Testis (tissue), 3 donors: ENCODE results near the gene EDC3. TPM values are rescaled to one million over a fixed set of nuclear protein-coding genes. Genes with fewer than 3 reads are reported as not detected.
A peak's percentile ranks its signal among the peaks of the same experiment; 100 is the strongest.
"Not testable (repeated sequence)": the region's sequence is repeated elsewhere in the genome, so short reads cannot be mapped to it uniquely, and the experiment has no call there.

Experiments
- DNase-seq: peaks from one replicate; pipeline ENCODE4 v3.0.0-alpha.2; 2019
- H3K27ac ChIP-seq, 2 donors: fragments of 200-600 bp; sonication (generic); one replicate each; pipeline ENCODE4 v1.5.1; 2019
- H3K27me3 ChIP-seq: fragments of 200-600 bp; sonication (generic); one replicate; pipeline ENCODE4 v1.5.1; 2019
- H3K36me3 ChIP-seq: fragments of 200-600 bp; sonication (generic); one replicate; pipeline ENCODE4 v1.5.1; 2017; ENCODE audit warnings: low read depth; ENCODE audit errors: missing control alignments
- H3K4me1 ChIP-seq: fragments of 200-600 bp; sonication (generic); one replicate; pipeline ENCODE4 v1.5.1; 2019
- H3K4me3 ChIP-seq, 2 donors: fragments of 200-600 bp; sonication (generic); one replicate each; pipeline ENCODE4 v1.5.1; 2017 to 2019
- H3K9me3 ChIP-seq: fragments of 200-600 bp; sonication (generic); one replicate; pipeline ENCODE4 v1.5.1; 2017
- CTCF ChIP-seq, 3 experiments: fragments of 450-650 bp in 2 of 3; fragments of 200-600 bp in 1 of 3; sonication (generic) in 1 of 3; IDR thresholded peaks; one replicate each; pipeline ENCODE4 v1.5.1; 2016 to 2019; ENCODE audit warnings: antibody characterized with exemption in 3 of 3, mild to moderate bottlenecking in 2 of 3, moderate library complexity in 1 of 3
- POLR2A ChIP-seq: fragments of 450-650 bp; IDR thresholded peaks from one replicate; pipeline ENCODE4 v1.6.1; 2017; ENCODE audit warnings: antibody characterized with exemption, mild to moderate bottlenecking, moderate library complexity
- WGBS, 2 donors: methylation state at CpG; one replicate each; pipeline ENCODE4 v1.1.5; 2018; 5-methylcytosine and 5-hydroxymethylcytosine counted together
- intact Hi-C: fragments of 100-400 bp; cut with DNase I; formaldehyde crosslinking; loops from one replicate; pipeline ENCODE4 v1.15.1; 2023; ENCODE audit warnings: low total_unique reads
- polyA plus RNA-seq: library from polyadenylated mRNA; stranded (reverse); fragments of 350-450 nt; fragmentation: Illumina TruSeq; extraction: RNeasy Lipid Tissue Mini Kit (QIAGEN cat#74804); gene quantifications from one replicate; pipeline ENCODE4 v1.2.3, GENCODE V29; 2014; ENCODE audit warnings: low read depth, low replicate concordance; ENCODE audit not compliant: insufficient read depth
- total RNA-seq, 2 donors: library from RNA; depleted of rRNA; stranded (reverse); fragments of >200 nt; gene quantifications; one replicate each; pipeline ENCODE4 v1.2.3, GENCODE V29; 2016

The EDC3 gene
- total and polyA plus RNA-seq, 3 donors from 2014 or later = 53.8 to 96.0 (median 56.5) TPM

DNA sequence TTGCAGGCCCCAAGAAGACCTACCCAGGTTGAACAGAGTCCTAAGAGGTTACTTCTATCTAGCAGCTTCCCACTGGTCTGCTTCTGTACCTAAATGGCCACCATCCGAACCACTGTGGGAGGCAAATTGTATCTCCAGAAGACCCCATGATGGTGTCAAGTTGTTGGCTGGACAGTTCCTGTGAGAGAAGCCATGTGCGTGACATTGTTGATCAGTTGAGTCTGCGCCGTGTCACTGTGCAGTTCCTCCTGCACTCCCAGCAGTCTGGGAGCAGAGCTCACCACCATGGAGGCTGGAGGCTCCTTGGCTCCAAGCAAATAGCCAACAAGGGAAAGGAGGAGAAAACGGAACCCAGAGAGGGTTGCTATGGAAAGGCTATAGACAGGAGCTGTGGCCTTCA, 37.0 kb upstream of the EDC3 start:
- Histone ChIP-seq H3K4me3 (no peak overlapping the region), H3K27me3 (no peaks in the 10 kb centered on the region), H3K4me1 (no peaks in the 10 kb centered on the region), H3K36me3 (no peaks in the 10 kb centered on the region), H3K9me3 (no peaks in the 10 kb centered on the region), H3K27ac (no peak overlapping the region)
- no peak for DNase-seq
- 84 to 85% methylated on average over 3 to 5 of the region's 5 CpGs for WGBS, 2 donors
- intact Hi-C loops = no loop called here
- TF ChIP-seq POLR2A = no peak
- TF ChIP-seq CTCF (IDR thresholded peaks at IDR 0.05) = no peak

DNA sequence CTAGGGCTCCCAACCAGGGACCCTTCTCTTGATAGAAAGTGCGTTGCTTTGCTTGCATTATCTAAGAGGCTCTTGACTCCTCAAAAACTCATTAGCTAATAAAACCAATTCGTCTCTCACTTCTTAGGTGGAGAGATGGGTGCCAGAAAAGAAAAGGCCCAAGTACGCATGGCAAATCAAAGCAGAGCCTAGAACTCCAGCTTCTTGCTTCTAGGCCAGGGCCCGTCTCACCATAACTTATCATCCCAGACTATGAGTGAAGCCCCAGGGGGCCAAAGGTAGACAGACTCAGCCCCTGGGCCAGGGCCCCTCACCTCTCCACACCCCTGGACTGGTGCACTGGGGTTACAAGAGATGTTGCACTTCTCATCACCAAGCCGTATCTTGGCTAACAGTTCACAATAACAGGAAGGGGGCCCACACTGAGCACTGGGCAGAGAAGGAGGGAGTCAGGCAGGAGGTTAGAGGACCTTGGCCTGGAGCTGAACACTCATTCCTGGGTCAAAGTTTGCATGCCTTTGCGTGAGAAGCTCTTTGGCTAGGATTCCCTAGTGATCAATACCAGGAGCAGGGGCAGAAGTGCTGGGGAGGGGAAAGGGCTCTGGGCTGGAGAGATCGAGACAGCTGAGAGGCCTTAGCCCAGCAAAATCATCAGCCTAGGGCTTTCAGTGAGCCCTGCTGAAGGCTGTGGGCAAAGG, 34.9 kb upstream of the EDC3 start:
- WGBS, 2 donors = 84 to 93% methylated on average over 5 to 7 of the region's 7 CpGs
- H3K36me3 ChIP-seq = no peaks in the 10 kb centered on the region
- TF ChIP-seq CTCF (IDR thresholded peaks at IDR 0.05) (no peak), POLR2A (no peak)
- intact Hi-C loops = no loop called here
- no peak overlapping the region for H3K4me3 ChIP-seq
- H3K4me1 ChIP-seq = peaks cover 9% of the 10 kb centered on the region
- H3K27ac ChIP-seq = no peak overlapping the region
- H3K9me3 ChIP-seq = no peaks in the 10 kb centered on the region
- DNase-seq = no peak
- no peaks in the 10 kb centered on the region for H3K27me3 ChIP-seq

- intact Hi-C loops, H3K27me3 ChIP-seq: not testable (repeated sequence)
- 55 to 63% methylated on average over 6 of the region's 6 CpGs for WGBS, 2 donors
These were observed 33.5 kb upstream of the EDC3 start for GRCh38 chr15:74729372-74729771.

DNA sequence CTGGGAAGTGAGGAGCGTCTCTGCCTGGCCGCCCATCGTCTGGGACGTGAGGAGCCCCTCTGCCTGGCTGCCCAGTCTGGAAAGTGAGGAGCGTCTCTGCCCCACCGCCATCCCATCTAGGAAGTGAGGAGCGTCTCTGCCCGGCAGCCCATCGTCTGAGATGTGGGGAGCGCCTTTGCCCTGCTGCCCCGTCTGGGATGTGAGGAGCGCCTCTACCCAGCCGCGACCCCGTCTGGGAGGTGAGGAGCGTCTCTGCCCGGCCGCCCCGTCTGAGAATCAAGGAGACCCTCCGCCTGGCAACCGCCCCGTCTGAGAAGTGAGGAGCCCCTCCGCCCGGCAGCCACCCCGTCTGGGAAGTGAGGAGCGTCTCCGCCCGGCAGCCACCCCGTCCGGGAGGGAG, 32.9 kb upstream of the EDC3 start:
- H3K27me3 ChIP-seq, intact Hi-C loops, H3K36me3 ChIP-seq, H3K4me3 ChIP-seq, H3K27ac ChIP-seq, DNase-seq, H3K9me3 ChIP-seq: not testable (repeated sequence)
- 61% methylated on average over 24 of the region's 30 CpGs; no CpG with 5 or more reads in 1 of the 2 donors for WGBS, 2 donors
- peaks cover 12% of the 10 kb centered on the region for H3K4me1 ChIP-seq

More at GRCh38 chr15:74729372-74729771, 33.5 kb upstream of the EDC3 start:
- DNase-seq, H3K4me3 ChIP-seq, H3K9me3 ChIP-seq, H3K36me3 ChIP-seq, H3K27ac ChIP-seq: not testable (repeated sequence)
- H3K4me1 ChIP-seq = peaks cover 12% of the 10 kb centered on the region

- Histone ChIP-seq H3K9me3 (no peaks in the 10 kb centered on the region), H3K36me3 (no peaks in the 10 kb centered on the region), H3K4me1 (peaks cover 12% of the 10 kb centered on the region), H3K27ac (no peak overlapping the region), H3K27me3 (no peaks in the 10 kb centered on the region), H3K4me3 (no peak overlapping the region)
- intact Hi-C loops = no loop called here
- WGBS, 2 donors = 46 to 48% methylated on average over 6 to 7 of the region's 7 CpGs
- peak; percentile 19 for DNase-seq
- TF ChIP-seq POLR2A (no peak), CTCF (IDR thresholded peaks at IDR 0.05) (no peak)
These were observed 31.9 kb upstream of the EDC3 start for GRCh38 chr15:74727727-74728126.

DNA sequence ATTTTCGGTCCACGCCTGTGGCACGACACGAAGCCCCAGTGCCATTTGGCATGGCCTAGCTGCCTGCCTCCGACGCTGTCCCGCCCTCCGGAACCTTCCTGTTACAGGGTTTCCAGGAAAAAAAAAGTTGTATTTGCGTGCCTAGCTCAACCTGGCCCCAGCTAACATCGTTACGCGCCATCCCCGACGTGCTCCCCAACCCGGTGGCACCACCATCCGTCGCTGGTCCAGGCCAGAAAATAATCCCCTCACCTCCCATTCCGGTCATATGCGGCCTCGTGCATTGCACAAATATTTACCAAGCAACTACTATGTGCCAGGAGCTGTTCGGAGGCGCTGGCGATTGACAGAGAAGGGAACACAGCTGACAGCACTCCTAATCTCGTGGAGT, 30.9 kb upstream of the EDC3 start:
- peaks cover 12% of the 10 kb centered on the region for H3K4me1 ChIP-seq
- WGBS, 2 donors = 19 to 37% methylated on average over 22 to 24 of the region's 24 CpGs
- H3K27me3 ChIP-seq = no peaks in the 10 kb centered on the region
- DNase-seq = no peak
- TF ChIP-seq POLR2A = no peak
- TF ChIP-seq CTCF (IDR thresholded peaks at IDR 0.05) = no peak
- intact Hi-C loops = no loop called here
- no peak overlapping the region for H3K27ac ChIP-seq
- no peaks in the 10 kb centered on the region for H3K9me3 ChIP-seq
- peak overlapping the region; percentile 54 to 59 for H3K4me3 ChIP-seq
- no peaks in the 10 kb centered on the region for H3K36me3 ChIP-seq
